ENCODE data around the gene SPINK6.

The SPINK6 gene

GRCh38 chr5:148202531-148203203 lies at the start of gene SPINK6:
Gene SPINK6, plus strand, starts transcription at chr5:148203042. Its CDS starts 55 bp downstream, at chr5:148203097.
- Histone ChIP-seq H3K4me3 (no peak within 1 kb of the TSS), H3K27ac (no peak within 1 kb of the TSS)

- H3K27ac ChIP-seq, result no peak overlapping the region
These were observed 46.2 kb upstream of the SPINK6 start for GRCh38 chr5:148156609-148157008.

GRCh38 chr5:148162038-148162437 lies 40.8 kb upstream of the SPINK6 start:
- Histone ChIP-seq H3K4me3 (no peak overlapping the region), H3K27ac (no peak overlapping the region)

More at GRCh38 chr5:148156609-148157008, 46.2 kb upstream of the SPINK6 start:
- H3K4me3 ChIP-seq, result no peak overlapping the region

DNA sequence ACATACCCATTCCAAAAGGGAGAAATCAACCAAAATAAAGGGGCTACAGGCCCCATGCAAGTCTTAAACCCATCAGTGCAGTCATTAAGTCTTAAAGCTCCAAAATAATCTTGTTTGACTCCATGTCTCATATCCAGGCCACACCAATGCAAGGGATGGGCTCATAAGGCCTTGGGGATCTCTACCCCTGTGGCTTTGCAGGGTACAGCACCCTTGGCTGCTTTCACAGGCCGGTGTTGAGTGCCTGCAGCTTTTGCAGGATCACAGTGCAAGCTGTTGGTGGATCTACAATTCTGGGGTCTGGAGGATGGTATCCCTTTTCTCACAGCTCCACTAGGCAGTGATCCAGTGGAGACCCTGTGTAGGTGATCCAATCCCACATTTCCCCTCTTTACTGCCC lies 39.5 kb upstream of the SPINK6 start:
- Histone ChIP-seq H3K27ac (no peak overlapping the region), H3K4me3 (no peak overlapping the region)

- H3K27ac ChIP-seq, result no peak overlapping the region
- H3K4me3 ChIP-seq, result no peak overlapping the region
These were observed 36.1 kb upstream of the SPINK6 start for GRCh38 chr5:148166550-148167283.

DNA sequence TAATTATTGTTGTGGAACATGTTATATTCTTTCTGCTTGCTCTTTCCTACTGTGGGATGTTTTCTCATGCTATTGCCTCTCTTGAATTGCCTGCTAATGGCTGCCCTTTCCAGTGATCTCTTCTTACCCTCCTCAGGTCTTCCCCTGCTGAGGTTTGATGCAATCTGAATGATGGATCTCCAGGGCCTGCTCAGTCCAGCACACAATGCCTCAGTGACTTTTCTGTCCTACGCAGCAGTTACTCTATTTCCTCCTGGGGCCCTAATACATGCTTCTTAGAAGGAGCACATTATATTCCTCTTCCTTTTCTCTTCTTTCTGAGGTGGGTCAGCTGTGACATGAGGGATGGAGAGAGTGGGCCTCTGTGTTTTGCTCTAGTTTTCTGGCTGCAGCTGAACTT lies 34.6 kb upstream of the SPINK6 start, which contains the start of gene SPINK14:
SPINK14 (plus strand) TSS at position 301 of the 400 bp plus-strand sequence. CDS start 1,187 bp downstream, outside the sequence.
- no peak within 1 kb of the TSS for H3K27ac ChIP-seq
- no peak within 1 kb of the TSS for H3K4me3 ChIP-seq

DNA sequence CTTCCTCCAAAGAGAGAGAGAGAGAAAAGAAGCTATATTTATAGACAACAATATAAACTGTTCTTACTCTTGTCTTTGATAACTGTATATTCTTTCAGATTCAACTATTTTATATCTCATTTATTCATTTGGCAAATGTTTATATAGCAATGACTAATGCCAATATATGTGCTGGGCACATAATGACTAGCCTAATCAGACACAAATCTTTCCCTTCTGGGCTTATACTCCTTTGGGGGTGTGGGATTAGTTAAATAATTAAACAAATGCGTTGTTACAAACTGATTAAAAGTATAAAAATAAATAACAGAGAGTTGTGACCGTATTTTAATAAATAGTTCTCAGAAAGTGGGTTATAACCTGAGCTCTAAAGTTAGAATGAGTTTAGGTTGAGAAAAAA lies 30.5 kb upstream of the SPINK6 start:
- Histone ChIP-seq H3K27ac (no peak overlapping the region), H3K4me3 (no peak overlapping the region)

DNA sequence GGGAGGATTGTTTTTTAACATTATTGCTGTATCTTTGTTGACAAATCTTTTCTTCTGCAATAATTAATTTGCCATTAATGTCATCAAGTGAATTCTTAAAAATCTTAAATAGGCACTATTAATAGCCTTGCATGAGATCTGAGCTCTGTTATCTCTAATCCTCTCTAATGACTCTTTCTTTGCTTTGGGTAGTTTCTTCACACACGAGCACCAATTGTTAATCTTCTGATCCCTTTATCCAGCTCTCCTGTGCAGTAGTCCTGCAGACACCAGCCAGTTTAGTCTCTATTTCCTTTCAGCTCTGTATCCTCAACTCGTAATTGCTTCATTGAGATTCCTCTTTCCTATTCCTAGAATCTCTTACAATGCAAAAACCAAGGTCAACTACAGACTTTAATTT lies 26.4 kb upstream of the SPINK6 start:
- H3K27ac ChIP-seq, result no peak overlapping the region
- no peak overlapping the region for H3K4me3 ChIP-seq

DNA sequence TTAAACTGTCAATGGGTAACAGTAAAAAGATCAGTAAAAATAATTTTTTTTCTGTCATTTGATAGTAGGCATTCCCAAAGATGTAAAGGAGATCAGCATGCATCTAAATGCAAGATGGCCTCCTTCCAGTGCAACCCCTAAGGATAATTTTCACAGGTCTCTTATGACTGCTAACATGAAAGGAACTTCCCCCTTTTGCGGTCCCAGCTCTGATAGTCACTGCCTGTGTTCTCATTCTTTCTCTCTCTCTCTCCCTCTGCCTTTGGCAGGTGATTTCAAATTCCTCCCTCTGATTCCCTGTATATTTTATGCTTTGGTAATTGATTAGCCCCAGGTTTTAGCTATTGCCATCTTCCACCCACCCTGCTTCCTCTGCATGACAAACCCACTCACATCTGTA lies 25.6 kb upstream of the SPINK6 start:
- Histone ChIP-seq H3K4me3 (no peak overlapping the region), H3K27ac (no peak overlapping the region)

DNA sequence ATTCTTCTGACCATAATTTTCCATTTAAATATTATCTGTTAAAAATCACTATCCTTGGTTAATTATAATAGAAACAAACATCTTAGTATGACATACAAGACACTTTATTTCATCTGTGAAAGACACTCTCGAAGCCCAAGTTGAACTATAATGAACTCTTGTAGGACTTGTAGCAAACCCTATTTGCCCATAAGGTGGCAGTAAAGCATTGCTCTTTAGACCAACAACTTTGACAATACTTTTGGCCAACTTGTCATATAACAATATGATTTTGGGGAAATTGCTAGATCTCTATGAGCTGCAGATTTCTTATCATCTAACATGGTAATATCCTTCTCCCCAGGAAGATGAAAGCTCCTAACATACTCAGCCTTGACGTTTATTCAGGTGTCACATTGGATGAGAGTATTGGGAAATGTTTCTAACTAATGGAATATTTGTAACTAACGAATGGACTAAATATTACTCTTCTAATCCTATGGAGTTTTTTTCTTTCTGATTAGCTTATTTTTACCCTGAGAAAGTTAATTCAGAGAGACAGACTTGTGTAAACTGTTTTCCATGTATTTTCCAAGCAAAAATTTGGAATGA lies 23.5 kb upstream of the SPINK6 start:
- no peak overlapping the region for H3K27ac ChIP-seq
- H3K4me3 ChIP-seq, result no peak overlapping the region

GRCh38 chr5:148186248-148187003 lies 16.4 kb upstream of the SPINK6 start:
- peak overlapping the region in 6 of 21 experiments; percentile 1 to 70 (median 41) for H3K27ac ChIP-seq
- no peak overlapping the region for H3K4me3 ChIP-seq

- Histone ChIP-seq H3K4me3 (no peak overlapping the region), H3K27ac (no peak overlapping the region)
These were observed 11.8 kb upstream of the SPINK6 start for GRCh38 chr5:148191010-148191409.

GRCh38 chr5:148193202-148193601 lies 9.6 kb upstream of the SPINK6 start:
- H3K27ac ChIP-seq, result no peak overlapping the region

GRCh38 chr5:148201151-148201550 lies 1.7 kb upstream of the SPINK6 start:
- H3K27ac ChIP-seq, result no peak overlapping the region
- no peak overlapping the region for H3K4me3 ChIP-seq

More at GRCh38 chr5:148193202-148193601, 9.6 kb upstream of the SPINK6 start:
- no peak overlapping the region for H3K4me3 ChIP-seq

GRCh38 chr5:148205044-148205806 lies 2.4 kb downstream of the SPINK6 start:
- Histone ChIP-seq H3K4me3 (no peak overlapping the region), H3K27ac (peak overlapping the region in 1 of 21 experiments; percentile 17)

- H3K4me3 ChIP-seq, result no peak overlapping the region
- peak overlapping the region in 1 of 21 experiments; percentile 17 for H3K27ac ChIP-seq
These were observed 3.0 kb downstream of the SPINK6 start for GRCh38 chr5:148205865-148206264.

GRCh38 chr5:148206620-148207019 lies 3.8 kb downstream of the SPINK6 start:
- H3K4me3 ChIP-seq, result no peak overlapping the region
- H3K27ac ChIP-seq, result no peak overlapping the region

DNA sequence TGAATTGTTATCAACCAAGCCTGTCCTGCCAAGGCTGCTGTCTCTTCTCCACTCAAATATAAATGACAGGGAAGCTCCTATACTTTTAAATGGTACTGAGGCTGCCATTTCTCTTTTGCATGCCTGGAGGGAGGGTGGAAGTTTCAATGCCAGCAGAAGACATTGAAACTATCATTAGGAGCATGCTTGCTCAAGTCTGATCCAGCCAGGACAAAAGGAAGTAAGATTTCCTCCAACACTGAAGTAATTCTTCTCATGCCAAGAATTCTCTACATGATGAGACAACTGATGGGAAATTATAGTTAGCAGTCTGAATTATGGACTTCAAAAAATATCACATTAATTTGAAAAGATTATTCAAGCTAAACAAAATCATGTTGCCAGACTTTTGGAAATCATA lies 5.4 kb downstream of the SPINK6 start:
- Histone ChIP-seq H3K27ac (no peak overlapping the region), H3K4me3 (no peak overlapping the region)

GRCh38 chr5:148209151-148209770 lies 6.4 kb downstream of the SPINK6 start:
- no peak overlapping the region for H3K4me3 ChIP-seq
- peak overlapping the region in 1 of 21 experiments; percentile 60 for H3K27ac ChIP-seq

Measured in skin epidermis (tissue), 12 donors.